Skeletal muscle tissue (tissue), 2 donors: ENCODE data around the gene PAQR4. TPM values are rescaled to one million over a fixed set of nuclear protein-coding genes. Genes with fewer than 3 reads are reported as not detected.

Source experiments
- small RNA-seq: library from RNA; depleted of rRNA; stranded (forward); fragments of <200 nt; gene quantifications from one replicate; pipeline ENCODE3, GENCODE V24; 2014
- total RNA-seq: library from RNA; depleted of rRNA; stranded (reverse); fragments of >200 nt; gene quantifications from one replicate; pipeline ENCODE4 v1.2.3, GENCODE V29; 2014

Gene PAQR4
- total RNA-seq, 1 donor from 2014 or later = 2.1 TPM

Small RNAs within 50 kb of the gene (small RNA-seq; reads per million reads assigned to genes)
- gene LINC00514 = not detected

Other genes with a start within 250 kb of the PAQR4 start
- not detected for gene PRSS27, start 249.1 kb upstream of the PAQR4 start, total RNA-seq
- 70.5 TPM for gene SRRM2, start 216.7 kb upstream of the PAQR4 start, total RNA-seq
- 178 TPM for gene ELOB, start 192.1 kb upstream of the PAQR4 start, total RNA-seq
- gene PRSS33, start 181.8 kb upstream of the PAQR4 start, total RNA-seq = not detected
- not detected for gene PRSS41, start 170.9 kb upstream of the PAQR4 start, total RNA-seq
- not detected for gene PRSS21, start 152.1 kb upstream of the PAQR4 start, total RNA-seq
- gene ZG16B, start 139.0 kb upstream of the PAQR4 start, total RNA-seq = 0.52 TPM
- gene PRSS22, start 111.2 kb upstream of the PAQR4 start, total RNA-seq = not detected
- gene FLYWCH2, start 86.1 kb upstream of the PAQR4 start, total RNA-seq = 10.4 TPM
- gene FLYWCH1, start 57.4 kb upstream of the PAQR4 start, total RNA-seq = 11.0 TPM
- 1.6 TPM for gene KREMEN2, start 5.1 kb upstream of the PAQR4 start, total RNA-seq
- 2.1 TPM for gene PKMYT1, start 11.1 kb downstream of the PAQR4 start, total RNA-seq
- gene CLDN9, start 43.6 kb downstream of the PAQR4 start, total RNA-seq = not detected
- gene CLDN6, start 48.8 kb downstream of the PAQR4 start, total RNA-seq = not detected
- gene TNFRSF12A, start 51.0 kb downstream of the PAQR4 start, total RNA-seq = 28.7 TPM
- gene HCFC1R1, start 54.6 kb downstream of the PAQR4 start, total RNA-seq = 14.1 TPM
- gene THOC6, start 54.7 kb downstream of the PAQR4 start, total RNA-seq = 15.7 TPM
- not detected for gene BICDL2, start 67.6 kb downstream of the PAQR4 start, total RNA-seq
- gene MMP25, start 77.2 kb downstream of the PAQR4 start, total RNA-seq = 0.52 TPM
- 25.1 TPM for gene IL32, start 96.3 kb downstream of the PAQR4 start, total RNA-seq
- not detected for gene ZSCAN10, start 129.9 kb downstream of the PAQR4 start, total RNA-seq
- 7.3 TPM for gene ZNF205, start 143.2 kb downstream of the PAQR4 start, total RNA-seq
- gene ZNF213, start 165.7 kb downstream of the PAQR4 start, total RNA-seq = 4.2 TPM
- gene OR1F1, start 218.9 kb downstream of the PAQR4 start, total RNA-seq = not detected